IPS-NIHi7 (cell line): Measurements from ENCODE around the gene FAM20B.
"Not testable (repeated sequence)": the region's sequence is repeated elsewhere in the genome, so short reads cannot be mapped to it uniquely, and the experiment has no call there.

Source experiments
- DNase-seq: peaks from one replicate; pipeline ENCODE4 v3.0.0; 2012; ENCODE audit warnings: mixed read lengths; ENCODE audit errors: extremely low spot score

The FAM20B gene

GRCh38 chr1:179025125-179025974 is at the start of gene FAM20B:
Gene FAM20B (plus strand): TSS chr1:179025894. CDS start chr1:179043848, 17,954 bp downstream.
- DNase-seq, result peak; percentile 99

DNA sequence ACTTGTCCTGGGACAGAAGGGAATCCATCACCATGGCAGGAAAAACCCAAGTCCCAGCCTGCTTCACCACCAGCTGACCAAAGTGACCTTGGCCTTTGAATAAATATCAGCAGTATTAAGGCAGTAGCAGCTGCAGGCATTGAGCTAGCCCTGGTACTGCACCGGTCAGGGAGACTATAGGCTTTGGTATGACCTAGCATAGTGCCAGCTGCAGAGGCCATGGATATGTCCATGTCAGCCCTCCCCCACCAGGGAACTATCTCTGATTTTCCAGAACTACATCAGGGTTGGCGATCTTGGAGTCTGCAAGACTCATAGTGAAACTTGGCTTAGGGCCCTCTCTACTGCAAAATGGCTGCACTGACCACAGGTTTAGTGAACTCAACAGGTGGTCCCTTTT is 49.2 kb upstream of the FAM20B start:
- no peak for DNase-seq

DNA sequence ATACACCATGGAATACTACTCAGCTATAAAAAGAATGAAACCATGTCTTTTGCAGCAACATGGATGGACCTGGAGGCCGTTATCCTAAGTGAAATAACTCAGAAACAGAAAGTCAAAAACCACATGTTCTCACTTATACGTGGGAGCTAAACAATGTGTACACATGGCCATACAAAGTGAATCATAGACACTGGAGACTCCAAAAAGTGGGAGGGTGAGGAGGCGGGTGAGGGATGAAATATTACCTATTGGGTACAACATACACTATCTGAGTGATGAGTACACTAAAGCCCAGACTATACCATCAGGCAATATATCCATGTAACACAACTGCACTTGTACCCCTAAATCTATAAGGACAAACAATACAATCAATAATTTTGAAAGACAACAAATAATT is 39.5 kb upstream of the FAM20B start:
- DNase-seq, result no peak

DNA sequence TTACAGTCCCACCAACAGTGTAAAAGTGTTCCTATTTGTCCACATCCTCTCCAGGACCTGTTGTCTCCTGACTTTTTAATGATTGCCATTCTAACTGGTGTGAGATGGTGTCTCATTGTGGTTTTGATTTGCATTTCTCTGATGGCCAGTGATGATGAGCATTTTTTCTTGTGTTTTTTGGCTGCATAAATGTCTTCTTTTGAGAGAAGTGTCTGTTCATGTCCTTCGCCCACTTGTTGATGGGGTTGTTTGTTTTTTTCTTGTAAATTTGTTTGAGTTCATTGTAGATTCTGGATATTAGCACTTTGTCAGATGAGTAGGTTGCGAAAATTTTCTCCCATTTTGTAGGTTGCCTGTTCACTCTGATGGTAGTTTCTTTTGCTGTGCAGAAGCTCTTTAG is 37.5 kb upstream of the FAM20B start:
- not testable (repeated sequence) for DNase-seq

DNA sequence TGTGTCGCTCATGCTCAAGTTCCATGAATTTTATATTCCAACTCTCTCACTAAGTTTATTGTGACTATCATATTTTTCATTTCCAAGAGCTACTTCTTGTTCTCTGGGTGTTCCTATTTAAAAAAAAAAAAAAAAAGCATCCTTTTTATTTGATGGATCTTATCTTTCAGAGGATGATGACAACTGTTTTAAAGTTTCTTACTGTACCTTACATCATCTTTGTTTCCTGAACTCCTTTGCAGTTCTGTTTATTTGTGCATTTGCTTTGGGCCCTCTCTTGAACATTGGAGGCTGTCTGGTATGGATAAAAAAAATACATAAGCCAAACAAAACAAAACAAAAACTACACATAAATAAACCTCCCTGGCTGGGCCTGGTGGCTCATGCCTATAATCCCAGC is 32.1 kb upstream of the FAM20B start:
- no peak for DNase-seq

GRCh38 chr1:178997428-178997827 is 28.3 kb upstream of the FAM20B start:
- no peak for DNase-seq

GRCh38 chr1:178998295-178998694 is 27.4 kb upstream of the FAM20B start:
- DNase-seq, result no peak

- DNase-seq, result no peak
These were observed 26.6 kb upstream of the FAM20B start for GRCh38 chr1:178999061-178999460.

- no peak for DNase-seq
These were observed 24.2 kb upstream of the FAM20B start for GRCh38 chr1:179001451-179001850.

GRCh38 chr1:179002064-179002463 is 23.6 kb upstream of the FAM20B start:
- DNase-seq, result not testable (repeated sequence)

DNA sequence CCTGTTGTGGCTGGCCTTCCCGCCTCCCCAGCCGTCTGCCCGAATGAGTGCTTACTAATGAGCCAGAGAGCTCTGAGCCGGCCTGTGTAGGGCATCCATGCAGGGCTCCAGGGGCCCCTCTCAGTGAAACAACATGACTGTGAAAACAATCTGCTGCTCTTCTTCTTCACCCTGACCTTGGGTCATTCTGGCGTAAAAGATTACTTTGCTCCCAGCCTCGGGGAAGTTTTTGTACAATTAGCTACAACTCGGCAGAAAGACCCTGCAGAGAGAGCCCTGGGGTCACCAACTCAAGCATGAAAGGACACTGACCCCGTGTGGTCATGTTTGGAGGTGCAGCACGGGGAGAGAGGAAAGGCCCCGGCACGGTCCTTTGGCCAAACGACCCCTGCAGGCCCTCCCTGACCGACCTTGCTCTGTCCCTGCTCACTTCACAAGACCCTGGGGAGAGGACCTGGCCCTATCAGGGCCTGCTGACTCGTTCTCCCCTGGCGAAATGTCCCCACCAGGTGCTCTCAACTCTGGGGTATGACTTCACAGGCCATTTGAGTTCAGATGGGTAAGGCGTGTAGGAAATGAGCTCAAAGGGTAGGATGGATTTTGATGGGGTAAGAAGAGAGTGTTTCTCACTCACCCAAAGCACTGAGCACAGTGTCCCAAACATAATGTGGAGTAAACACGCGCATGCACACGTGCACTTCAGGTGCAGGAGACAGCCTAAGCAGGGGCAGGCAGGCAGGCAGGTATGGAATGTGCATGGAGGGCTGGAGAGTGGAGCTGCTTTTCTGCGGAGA is 22.9 kb upstream of the FAM20B start:
- peak; percentile 86 for DNase-seq

GRCh38 chr1:179003512-179004066 is 22.1 kb upstream of the FAM20B start:
- DNase-seq, result no peak

DNA sequence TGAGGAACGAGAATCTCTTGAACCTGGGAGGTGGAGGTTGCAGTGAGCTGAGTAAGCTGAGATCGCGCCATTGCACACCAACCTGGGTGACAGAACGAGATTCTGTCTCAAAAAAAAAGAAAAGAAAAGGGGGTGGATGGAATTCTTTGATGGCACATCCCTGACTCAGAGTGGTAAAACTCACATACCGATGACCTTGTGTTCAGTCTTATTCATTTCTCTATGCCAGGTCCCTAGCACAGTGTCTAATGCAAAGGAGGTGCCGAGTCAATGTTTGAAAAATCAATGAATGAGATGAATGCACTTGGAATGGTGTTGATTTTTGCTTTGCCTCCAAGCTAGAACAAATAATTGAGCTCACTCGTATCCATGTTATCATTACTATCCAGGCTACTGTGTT is 18.5 kb upstream of the FAM20B start:
- DNase-seq, result no peak

- DNase-seq, result no peak
These were observed 15.0 kb upstream of the FAM20B start for GRCh38 chr1:179010671-179011070.

- DNase-seq, result no peak
These were observed 13.7 kb upstream of the FAM20B start for GRCh38 chr1:179012038-179012437.

GRCh38 chr1:179014123-179014522 is 11.6 kb upstream of the FAM20B start:
- no peak for DNase-seq

DNA sequence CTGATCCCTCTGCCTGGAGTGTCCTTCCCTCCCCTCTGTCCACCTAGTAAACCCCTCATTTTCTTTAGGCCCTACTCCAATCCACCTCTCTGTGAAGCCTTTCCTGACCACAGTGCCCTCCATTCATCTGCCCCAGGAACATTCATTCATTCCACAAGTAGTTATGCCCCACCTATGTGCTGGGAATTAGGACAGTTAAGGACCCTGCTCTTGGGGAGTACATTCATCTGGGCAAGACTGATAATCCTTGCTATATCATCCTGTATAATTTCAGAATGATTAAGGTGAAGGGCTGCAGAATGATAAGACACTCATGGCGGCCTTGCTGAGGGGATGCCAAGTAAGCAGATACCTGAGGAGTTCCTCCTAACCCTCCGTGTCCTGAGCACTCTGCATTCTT is 10.3 kb upstream of the FAM20B start:
- DNase-seq, result no peak

DNA sequence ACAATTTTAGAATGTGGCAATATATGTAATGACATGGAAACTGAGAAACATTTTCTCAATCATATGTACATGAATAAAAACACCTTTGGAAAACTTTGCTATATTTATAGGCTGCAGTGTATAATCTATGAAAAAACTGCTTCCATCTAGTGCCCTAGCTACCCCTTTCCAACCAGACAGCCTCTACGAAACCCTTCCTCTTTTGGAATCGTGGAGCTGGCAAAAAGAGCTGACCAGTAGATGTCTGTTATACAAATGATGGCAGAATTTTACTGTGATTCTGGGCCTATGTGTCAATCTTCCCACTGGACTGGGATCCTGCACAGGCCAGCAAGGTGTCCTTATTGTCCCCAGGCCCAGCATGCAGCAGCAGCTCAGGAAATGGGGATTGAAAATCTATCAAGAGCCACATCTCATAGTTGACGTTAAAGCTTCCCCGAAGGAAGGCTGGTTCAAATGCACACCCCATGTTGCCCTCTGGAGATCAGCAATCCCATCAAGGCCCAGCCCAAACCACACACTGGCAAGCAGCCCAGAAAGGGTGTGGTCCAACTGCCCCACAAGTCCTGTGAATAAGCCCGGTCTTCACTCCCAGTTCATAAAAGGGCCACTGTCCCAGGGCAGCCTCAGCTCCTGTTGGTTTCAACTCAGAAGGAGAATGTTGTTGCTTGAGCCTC is 8.8 kb upstream of the FAM20B start:
- no peak for DNase-seq

DNA sequence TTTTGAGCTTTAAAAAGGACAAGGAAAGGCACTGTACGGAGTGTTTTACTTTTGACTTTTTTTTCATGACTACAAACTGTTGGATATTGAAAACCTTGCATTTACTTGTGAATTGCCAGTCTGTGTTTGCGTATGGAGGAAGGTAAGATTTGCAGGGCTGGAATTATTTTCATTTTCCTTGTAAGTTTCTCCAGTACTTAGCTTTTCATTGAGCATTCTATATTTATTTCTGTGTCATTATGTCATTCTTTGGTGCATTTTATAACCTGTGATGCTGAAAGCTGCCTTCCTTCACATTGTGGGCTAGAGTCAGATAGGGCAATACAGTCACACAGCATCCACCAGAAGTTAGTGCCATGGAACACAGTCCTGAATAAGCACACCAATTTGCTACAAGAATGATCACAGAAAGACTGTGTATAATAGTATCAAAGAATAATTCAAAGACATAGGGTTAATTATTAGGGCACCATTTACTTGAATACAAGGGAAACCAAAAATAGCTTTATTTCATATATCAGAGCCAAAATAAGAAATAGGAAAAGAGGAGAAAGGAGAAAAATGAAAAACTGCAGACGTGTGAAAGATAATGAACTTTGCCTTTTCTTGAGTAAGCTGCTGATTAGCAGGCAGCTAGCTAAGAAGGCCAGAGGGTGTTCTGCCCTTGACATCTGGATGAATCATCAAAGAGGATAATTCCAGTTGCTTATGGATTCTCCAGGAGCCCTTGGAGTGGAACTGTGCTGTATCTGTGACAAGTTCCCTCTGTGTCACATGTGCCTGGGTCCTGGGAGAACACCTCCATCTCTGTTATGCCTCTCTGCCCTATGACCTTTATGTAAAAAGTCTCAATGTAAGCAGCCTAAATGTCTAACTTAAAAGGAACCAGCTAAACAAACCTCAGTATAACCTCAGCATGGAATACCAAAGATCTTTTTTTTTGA is 8.0 kb upstream of the FAM20B start:
- no peak for DNase-seq

DNA sequence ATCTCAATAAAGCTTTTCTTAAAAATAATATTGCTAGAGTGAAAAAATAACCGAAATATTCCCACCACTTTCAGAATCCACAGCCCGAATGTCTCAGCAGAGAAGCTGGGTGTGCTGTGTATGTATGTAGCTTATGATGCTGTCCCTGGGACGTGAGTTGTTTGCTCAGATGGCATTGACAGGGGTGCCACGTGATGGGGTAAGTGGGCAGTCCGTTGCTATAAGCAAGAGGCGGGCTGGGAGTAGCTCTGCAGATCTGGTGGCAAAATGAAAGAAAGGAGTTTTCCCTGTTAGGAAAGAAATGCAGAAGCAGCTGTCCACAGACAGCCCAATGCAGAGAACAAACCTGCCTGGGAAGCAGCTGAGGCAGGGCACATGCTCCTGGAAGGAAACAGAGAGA is 3.8 kb upstream of the FAM20B start:
- no peak for DNase-seq
